LHCN-M2 (cell line): ENCODE results near the gene PIGQ. TPM values are rescaled to one million over a fixed set of nuclear protein-coding genes. Genes with fewer than 3 reads are reported as not detected.

ENCODE experiments used
- DNase-seq: peaks from one replicate; pipeline ENCODE4 v3.0.0-alpha.2; 2012; ENCODE audit warnings: low read depth
- total RNA-seq: library from RNA; depleted of rRNA; stranded (reverse); fragments of >200 nt; gene quantifications from 2 replicates; pipeline ENCODE4 v1.2.3, GENCODE V29; 2014; rRNA removed

The PIGQ gene
- total RNA-seq, 1 experiment from 2014 or later = 46.7 TPM

GRCh38 chr16:628321-629061, 58.7 kb downstream of the PIGQ start:
- no peak for DNase-seq

GRCh38 chr16:629185-629832, 59.5 kb downstream of the PIGQ start:
- DNase-seq = no peak

- DNase-seq = no peak
Observed at GRCh38 chr16:629833-630248, 60.1 kb downstream of the PIGQ start.

GRCh38 chr16:630249-630814, 60.6 kb downstream of the PIGQ start:
- DNase-seq = no peak

GRCh38 chr16:630815-631405, 61.1 kb downstream of the PIGQ start, which contains the start of gene WFIKKN1:
TSS of gene WFIKKN1 (plus strand) at chr16:630985. CDS start at chr16:631254, 269 bp downstream.
- no peak for DNase-seq

GRCh38 chr16:631808-632358, 62.1 kb downstream of the PIGQ start:
- DNase-seq = no peak

GRCh38 chr16:632486-633335, 62.9 kb downstream of the PIGQ start:
- no peak for DNase-seq

- no peak for DNase-seq
Observed at GRCh38 chr16:633336-634050, 63.7 kb downstream of the PIGQ start.

Other genes starting within 250 kb of the PIGQ start
- gene AXIN1, start 217.2 kb upstream of the PIGQ start, total RNA-seq = 21.6 and 22.8 TPM in 2 replicates
- 135 and 156 TPM in 2 replicates for gene MRPL28, start 199.4 kb upstream of the PIGQ start, total RNA-seq
- gene PGAP6, start 188.0 kb upstream of the PIGQ start, total RNA-seq = 72.4 and 90.2 TPM in 2 replicates
- gene NME4, start 172.8 kb upstream of the PIGQ start, total RNA-seq = 142 and 186 TPM in 2 replicates
- 18.8 and 22.6 TPM in 2 replicates for gene DECR2, start 168.1 kb upstream of the PIGQ start, total RNA-seq
- gene RAB11FIP3, start 144.3 kb upstream of the PIGQ start, total RNA-seq = 44.1 and 61.6 TPM in 2 replicates
- 66.5 and 71.1 TPM in 2 replicates for gene CAPN15, start 42.3 kb upstream of the PIGQ start, total RNA-seq
- 0.06 TPM in 1 of 2 replicates, not detected in the other for gene PRR35, start 9.6 kb upstream of the PIGQ start, total RNA-seq
- 0.11 TPM in 1 of 2 replicates, not detected in the other for gene NHLRC4, start 3.0 kb upstream of the PIGQ start, total RNA-seq
- 11.9 and 13.3 TPM in 2 replicates for gene RAB40C, start 20.1 kb downstream of the PIGQ start, total RNA-seq
- gene WFIKKN1, start 61.0 kb downstream of the PIGQ start, total RNA-seq = 0.06 TPM in 1 of 2 replicates, not detected in the other
- 132 and 145 TPM in 2 replicates for gene METTL26, start 66.3 kb downstream of the PIGQ start, total RNA-seq
- gene MCRIP2, start 71.9 kb downstream of the PIGQ start, total RNA-seq = 19.7 and 20.2 TPM in 2 replicates
- gene WDR90, start 79.4 kb downstream of the PIGQ start, total RNA-seq = 23.4 and 29.1 TPM in 2 replicates
- 79.4 and 87.4 TPM in 2 replicates for gene RHOT2, start 98.2 kb downstream of the PIGQ start, total RNA-seq
- gene RHBDL1, start 105.7 kb downstream of the PIGQ start, total RNA-seq = 0.58 and 0.80 TPM in 2 replicates
- gene STUB1, start 110.4 kb downstream of the PIGQ start, total RNA-seq = 287 and 383 TPM in 2 replicates
- 68.1 and 71.2 TPM in 2 replicates for gene JMJD8, start 114.4 kb downstream of the PIGQ start, total RNA-seq
- 7.1 and 9.1 TPM in 2 replicates for gene WDR24, start 120.4 kb downstream of the PIGQ start, total RNA-seq
- gene FBXL16, start 135.8 kb downstream of the PIGQ start, total RNA-seq = 0.13 TPM in 1 of 2 replicates, not detected in the other
- 94.9 and 127 TPM in 2 replicates for gene METRN, start 145.2 kb downstream of the PIGQ start, total RNA-seq
- gene ANTKMT, start 151.2 kb downstream of the PIGQ start, total RNA-seq = 36.7 and 55.9 TPM in 2 replicates
- gene CCDC78, start 156.5 kb downstream of the PIGQ start, total RNA-seq = 5.1 and 7.0 TPM in 2 replicates
- gene HAGHL, start 157.1 kb downstream of the PIGQ start, total RNA-seq = 10.7 and 19.2 TPM in 2 replicates
- 29.0 and 31.9 TPM in 2 replicates for gene CIAO3, start 171.0 kb downstream of the PIGQ start, total RNA-seq
- not detected in 2 replicates for gene MSLN, start 190.8 kb downstream of the PIGQ start, total RNA-seq
- 46.0 and 56.6 TPM in 2 replicates for gene RPUSD1, start 218.4 kb downstream of the PIGQ start, total RNA-seq
- gene CHTF18, start 218.7 kb downstream of the PIGQ start, total RNA-seq = 39.2 and 51.2 TPM in 2 replicates
- gene GNG13, start 230.8 kb downstream of the PIGQ start, total RNA-seq = not detected in 2 replicates